Nephron (organoid): ENCODE data around the gene TRIO.

ENCODE experiments used
- H3K27ac Mint-ChIP-seq, 3 experiments: 2 replicates each; pipeline ENCODE4 v1.8.0; 2020; ENCODE audit warnings: mixed read lengths in 3 of 3, mild to moderate bottlenecking in 2 of 3, moderate library complexity in 1 of 3
- H3K27me3 Mint-ChIP-seq: 2 replicates; pipeline ENCODE4 v1.8.0; 2021; ENCODE audit warnings: low read depth, mild to moderate bottlenecking, moderate library complexity, mixed read lengths
- H3K36me3 Mint-ChIP-seq: 2 replicates; pipeline ENCODE4 v1.8.0; 2020; ENCODE audit warnings: low read depth, mixed read lengths
- H3K4me1 Mint-ChIP-seq: 2 replicates; pipeline ENCODE4 v1.8.0; 2020; ENCODE audit warnings: mixed read lengths
- H3K4me3 Mint-ChIP-seq, 3 experiments: 2 replicates each; pipeline ENCODE4 v1.8.0; 2020; ENCODE audit warnings: mild to moderate bottlenecking in 3 of 3, mixed read lengths in 3 of 3, moderate library complexity in 2 of 3
- H3K9me3 Mint-ChIP-seq: 2 replicates; pipeline ENCODE4 v1.8.0; 2020; ENCODE audit warnings: mixed read lengths
- TF ChIP-seq, protein P1 (sequence below), 3 experiments: fragments of 200-600 bp; sonication (generic); IDR thresholded peaks; one replicate each; pipeline ENCODE4 v1.5.0; 2021; ENCODE audit warnings: antibody characterized with exemption in 3 of 3; ENCODE audit not compliant: unreplicated experiment in 3 of 3

TRIO gene

DNA sequence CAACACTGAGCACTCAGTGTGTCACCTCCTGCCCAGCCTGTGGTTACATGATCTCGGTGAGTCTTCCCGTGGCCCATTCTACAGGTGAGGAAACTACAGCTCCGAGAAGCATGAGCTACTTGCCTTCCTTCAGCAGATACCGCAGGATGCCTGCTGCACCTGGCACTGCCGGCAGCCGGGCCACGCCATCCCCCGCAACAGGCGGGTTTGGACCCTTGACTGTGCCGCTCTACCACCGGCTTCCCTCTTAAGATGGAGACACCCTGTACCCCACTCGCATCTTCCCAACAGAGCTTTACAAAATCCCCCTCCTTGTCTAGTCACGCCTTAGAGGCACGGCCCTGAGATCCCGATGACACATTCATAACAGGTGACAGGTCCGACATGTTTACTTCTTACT is 363.5 kb downstream of the TRIO start:
- Mint-ChIP-seq H3K27me3 (no peaks in the 10 kb centered on the region), H3K36me3 (peaks cover 59% of the 10 kb centered on the region)

DNA sequence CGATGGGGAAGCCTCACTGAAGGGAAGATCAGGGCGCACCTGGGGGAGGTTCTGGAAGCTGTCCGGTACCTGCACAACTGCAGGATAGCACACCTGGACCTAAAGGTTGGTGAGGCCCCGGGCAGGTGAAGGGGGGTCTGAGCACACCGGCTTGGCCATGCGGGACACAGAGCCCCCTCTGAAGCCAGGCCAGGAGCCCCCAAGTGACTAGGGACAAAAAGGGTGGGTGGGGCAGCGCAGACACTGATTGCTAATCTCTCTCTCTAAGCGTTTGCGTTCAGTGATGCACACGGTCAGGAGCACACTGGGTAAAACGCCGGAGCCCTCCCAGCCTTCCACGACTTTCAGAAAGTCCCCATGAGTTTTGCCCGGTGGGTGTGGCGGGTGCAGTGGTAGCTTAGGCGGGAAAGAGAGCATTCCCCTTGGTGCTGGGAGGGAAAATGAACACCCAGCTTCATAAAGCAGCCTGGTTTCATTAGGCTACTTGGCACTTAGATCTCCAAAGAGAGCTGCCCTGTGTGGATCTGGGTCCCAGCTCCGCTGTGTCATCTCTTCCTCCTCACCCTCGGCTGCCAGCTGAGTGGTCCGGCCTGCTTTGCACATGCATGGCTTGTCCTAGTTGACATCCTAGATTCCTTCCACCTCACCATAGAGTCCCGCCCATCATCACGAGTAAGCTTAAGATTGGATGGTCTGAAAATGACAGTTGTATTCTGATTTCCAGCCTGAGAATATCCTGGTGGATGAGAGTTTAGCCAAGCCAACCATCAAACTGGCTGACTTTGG is 364.2 kb downstream of the TRIO start:
- TF ChIP-seq, protein P1, sequence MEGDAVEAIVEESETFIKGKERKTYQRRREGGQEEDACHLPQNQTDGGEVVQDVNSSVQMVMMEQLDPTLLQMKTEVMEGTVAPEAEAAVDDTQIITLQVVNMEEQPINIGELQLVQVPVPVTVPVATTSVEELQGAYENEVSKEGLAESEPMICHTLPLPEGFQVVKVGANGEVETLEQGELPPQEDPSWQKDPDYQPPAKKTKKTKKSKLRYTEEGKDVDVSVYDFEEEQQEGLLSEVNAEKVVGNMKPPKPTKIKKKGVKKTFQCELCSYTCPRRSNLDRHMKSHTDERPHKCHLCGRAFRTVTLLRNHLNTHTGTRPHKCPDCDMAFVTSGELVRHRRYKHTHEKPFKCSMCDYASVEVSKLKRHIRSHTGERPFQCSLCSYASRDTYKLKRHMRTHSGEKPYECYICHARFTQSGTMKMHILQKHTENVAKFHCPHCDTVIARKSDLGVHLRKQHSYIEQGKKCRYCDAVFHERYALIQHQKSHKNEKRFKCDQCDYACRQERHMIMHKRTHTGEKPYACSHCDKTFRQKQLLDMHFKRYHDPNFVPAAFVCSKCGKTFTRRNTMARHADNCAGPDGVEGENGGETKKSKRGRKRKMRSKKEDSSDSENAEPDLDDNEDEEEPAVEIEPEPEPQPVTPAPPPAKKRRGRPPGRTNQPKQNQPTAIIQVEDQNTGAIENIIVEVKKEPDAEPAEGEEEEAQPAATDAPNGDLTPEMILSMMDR (IDR thresholded peaks at IDR 0.05; ENCODE audit: unreplicated experiment in 3 of 3), result no peak
- Mint-ChIP-seq H3K27ac (no peak overlapping the region), H3K4me1 (peaks cover 4% of the 10 kb centered on the region), H3K27me3 (no peaks in the 10 kb centered on the region), H3K4me3 (no peak overlapping the region), H3K9me3 (no peaks in the 10 kb centered on the region), H3K36me3 (peaks cover 52% of the 10 kb centered on the region)

More for the DNA sequence above, 363.5 kb downstream of the TRIO start:
- H3K4me3 Mint-ChIP-seq, result no peak overlapping the region
- peaks cover 6% of the 10 kb centered on the region for H3K4me1 Mint-ChIP-seq
- no peaks in the 10 kb centered on the region for H3K9me3 Mint-ChIP-seq
- no peak overlapping the region for H3K27ac Mint-ChIP-seq
- TF ChIP-seq, protein P1 (IDR thresholded peaks at IDR 0.05; ENCODE audit: unreplicated experiment in 3 of 3), result no peak

GRCh38 chr5:14508046-14508445 is 364.9 kb downstream of the TRIO start:
- no peaks in the 10 kb centered on the region for H3K27me3 Mint-ChIP-seq
- TF ChIP-seq, protein P1 (IDR thresholded peaks at IDR 0.05; ENCODE audit: unreplicated experiment in 3 of 3), result no peak
- peaks cover 46% of the 10 kb centered on the region for H3K36me3 Mint-ChIP-seq
- H3K27ac Mint-ChIP-seq, result no peak overlapping the region
- H3K9me3 Mint-ChIP-seq, result no peaks in the 10 kb centered on the region
- H3K4me3 Mint-ChIP-seq, result no peak overlapping the region
- no peaks in the 10 kb centered on the region for H3K4me1 Mint-ChIP-seq

DNA sequence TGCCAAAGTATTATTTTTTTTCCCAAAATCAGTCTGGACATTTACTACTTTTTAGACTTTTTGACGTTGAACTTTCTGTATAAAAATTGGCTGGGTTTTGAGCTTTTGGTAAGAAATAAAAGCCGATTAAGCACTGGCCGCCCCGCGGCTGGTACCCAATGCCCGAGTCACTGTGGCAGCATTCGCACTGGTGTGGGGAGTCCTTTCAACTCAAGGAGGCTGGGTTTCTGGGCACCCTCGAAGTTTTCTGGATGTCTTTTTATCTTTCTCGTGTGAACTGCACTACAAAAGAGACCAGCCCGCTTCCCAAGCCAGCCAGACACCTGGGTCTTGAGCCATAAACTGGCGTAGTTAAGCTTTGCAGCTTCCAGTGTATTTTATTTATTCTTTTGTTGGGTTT is 366.4 kb downstream of the TRIO start:
- Mint-ChIP-seq H3K27me3 (no peaks in the 10 kb centered on the region), H3K27ac (no peak overlapping the region), H3K9me3 (no peaks in the 10 kb centered on the region), H3K4me1 (no peaks in the 10 kb centered on the region), H3K36me3 (peaks cover 35% of the 10 kb centered on the region), H3K4me3 (no peak overlapping the region)
- TF ChIP-seq, protein P1 (IDR thresholded peaks at IDR 0.05; ENCODE audit: unreplicated experiment in 3 of 3), result no peak

DNA sequence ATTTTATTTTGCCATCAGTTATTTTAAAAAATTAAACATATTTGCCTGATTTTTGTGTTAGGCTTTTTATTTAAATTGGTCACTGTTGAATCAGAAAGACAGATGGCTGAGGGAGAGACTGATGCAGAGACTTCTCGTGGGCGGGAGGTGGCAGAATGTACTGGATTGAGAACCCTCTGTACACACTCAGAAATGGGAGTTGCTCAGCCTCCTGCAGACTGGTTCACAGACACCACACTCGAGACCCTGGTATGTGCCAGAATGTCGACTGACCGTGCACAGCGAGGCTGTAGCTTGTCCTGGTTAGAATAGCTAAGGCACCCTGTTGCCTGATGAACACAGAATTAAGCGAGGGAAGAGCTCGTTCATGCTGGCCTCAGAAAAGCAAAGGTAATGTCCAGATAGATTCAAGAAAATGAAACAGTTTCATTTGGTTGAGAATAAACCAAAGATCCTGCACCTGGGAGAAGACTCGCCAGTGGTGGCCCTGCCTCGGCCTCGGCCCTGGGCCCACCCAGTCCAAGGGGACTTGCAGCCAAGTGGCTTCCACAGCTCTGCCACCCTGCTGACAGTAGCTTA is 367.1 kb downstream of the TRIO start:
- H3K27me3 Mint-ChIP-seq, result no peaks in the 10 kb centered on the region
- no peak overlapping the region for H3K27ac Mint-ChIP-seq
- TF ChIP-seq, protein P1 (IDR thresholded peaks at IDR 0.05; ENCODE audit: unreplicated experiment in 3 of 3), result no peak
- no peaks in the 10 kb centered on the region for H3K4me1 Mint-ChIP-seq
- H3K9me3 Mint-ChIP-seq, result no peaks in the 10 kb centered on the region
- no peak overlapping the region for H3K4me3 Mint-ChIP-seq
- peaks cover 30% of the 10 kb centered on the region for H3K36me3 Mint-ChIP-seq

DNA sequence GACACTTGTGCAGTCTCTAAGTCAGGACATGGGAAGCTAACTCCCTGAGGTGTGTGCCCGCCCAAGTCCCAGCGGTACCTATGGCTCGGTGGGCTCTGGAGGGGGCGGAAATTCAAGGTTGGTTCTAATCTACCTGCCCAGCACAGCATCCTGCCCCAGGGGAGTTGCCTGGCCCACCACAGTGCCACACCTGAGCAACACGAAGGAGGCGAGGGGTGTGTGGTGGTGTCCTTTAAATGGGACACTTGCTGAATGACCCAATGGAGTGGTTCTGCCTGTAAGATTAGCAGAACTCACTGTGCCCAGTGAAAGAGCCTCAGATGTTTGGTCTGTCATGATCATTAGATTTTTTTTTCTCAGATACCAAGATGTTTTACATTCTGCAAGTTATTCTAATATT is 367.7 kb downstream of the TRIO start:
- TF ChIP-seq, protein P1 (IDR thresholded peaks at IDR 0.05; ENCODE audit: unreplicated experiment in 3 of 3), result no peak
- no peak overlapping the region for H3K27ac Mint-ChIP-seq
- H3K4me3 Mint-ChIP-seq, result no peak overlapping the region
- peaks cover 4% of the 10 kb centered on the region for H3K9me3 Mint-ChIP-seq
- H3K4me1 Mint-ChIP-seq, result no peaks in the 10 kb centered on the region
- no peaks in the 10 kb centered on the region for H3K27me3 Mint-ChIP-seq
- peaks cover 26% of the 10 kb centered on the region for H3K36me3 Mint-ChIP-seq
